SH-SY5Y (cell line): ENCODE measurements around the gene PDGFD.

Experiments used
- GATA2 ChIP-seq: IDR thresholded peaks from 2 replicates; pipeline ENCODE4 v1.6.1; 2011; ENCODE audit warnings: mild to moderate bottlenecking, low read depth, low read length
- GATA3 ChIP-seq: IDR thresholded peaks from 2 replicates; pipeline ENCODE4 v1.6.1; 2011; ENCODE audit warnings: low read depth, mild to moderate bottlenecking, low read length, moderate library complexity

GRCh38 chr11:103942646-103943045 is 221.3 kb downstream of the PDGFD start:
- TF ChIP-seq GATA2 (no peak), GATA3 (no peak)
